Measurements from ENCODE around the gene TNNC1. TPM values are rescaled to one million over a fixed set of nuclear protein-coding genes. Genes with fewer than 3 reads are reported as not detected.

TNNC1 gene
- 12.7 TPM for polyA plus RNA-seq (2013, experiment 1 of 2)
- 15.9 TPM for polyA plus RNA-seq (2013, experiment 2 of 2)

DNA sequence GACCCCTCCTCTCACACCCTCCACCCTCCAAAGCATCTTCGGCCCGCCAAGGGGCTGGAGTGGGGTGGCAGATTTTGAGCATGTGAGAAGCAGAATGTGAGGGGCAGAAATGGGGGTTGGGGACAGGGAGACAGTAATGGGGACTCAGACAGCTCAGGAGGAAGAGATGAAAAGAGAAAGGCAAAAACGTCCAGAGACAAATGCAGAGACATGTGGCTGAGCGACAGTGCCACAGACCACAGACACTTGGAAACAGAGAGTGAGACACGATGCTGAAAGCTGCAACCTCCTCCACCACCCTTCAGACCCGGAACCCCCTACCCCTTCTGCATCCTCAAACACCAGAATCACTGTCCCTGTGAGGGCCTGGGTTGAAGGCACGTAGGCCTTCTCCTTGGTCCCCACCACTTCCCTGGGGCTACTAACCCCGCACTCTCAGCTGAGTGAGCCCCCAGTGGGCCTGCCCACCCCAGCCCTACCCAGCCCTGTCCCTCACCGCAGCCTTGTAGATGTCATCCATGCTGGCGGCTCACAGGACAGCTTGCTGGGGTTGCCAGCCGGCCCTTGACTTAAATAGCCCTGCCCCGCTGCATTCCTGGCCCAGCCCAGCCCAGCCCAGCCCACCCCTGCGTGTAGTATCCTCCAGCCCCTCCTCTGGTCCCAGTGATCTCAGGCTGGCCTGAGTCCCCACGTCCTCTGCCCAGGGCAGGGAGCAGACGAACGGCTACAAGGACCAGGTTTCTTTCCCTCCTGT, at the start of gene TNNC1:
TSS of gene TNNC1 (minus strand) at position 546 of the 754 bp plus-strand sequence. CDS start at position 520, 26 bp downstream.
- H3K27ac ChIP-seq (ENCODE audit: low read depth, low read length, severe bottlenecking): no peak within 1 kb of the TSS
- no peak within 1 kb of the TSS for H3K4me3 ChIP-seq (ENCODE audit: extremely low read depth, insufficient read depth, low read length, poor library complexity, severe bottlenecking)
- no peaks in the 10 kb centered on the region for H3K9me3 ChIP-seq (ENCODE audit: control insufficient read depth, low read length)
- WGBS, 2 experiments (ENCODE audit: insufficient coverage in 2 of 2): 41 to 51% methylated on average over 10 to 12 of the region's 16 CpGs
- H3K36me3 ChIP-seq (ENCODE audit: control insufficient read depth, insufficient read depth, low read length): peaks cover 22% of the 10 kb centered on the region
- peaks cover 27% of the 10 kb centered on the region for H3K4me1 ChIP-seq (ENCODE audit: control insufficient read depth, insufficient read depth, low read length, poor library complexity, severe bottlenecking)

GRCh38 chr3:52502808-52503350, 49.0 kb upstream of the TNNC1 start:
- Histone ChIP-seq H3K4me1 (ENCODE audit: control insufficient read depth, insufficient read depth, low read length, poor library complexity, severe bottlenecking) (no peaks in the 10 kb centered on the region), H3K36me3 (ENCODE audit: control insufficient read depth, insufficient read depth, low read length) (no peaks in the 10 kb centered on the region), H3K9me3 (ENCODE audit: control insufficient read depth, low read length) (no peaks in the 10 kb centered on the region), H3K27ac (ENCODE audit: low read depth, low read length, severe bottlenecking) (no peak overlapping the region), H3K4me3 (ENCODE audit: extremely low read depth, insufficient read depth, low read length, poor library complexity, severe bottlenecking) (no peak overlapping the region)
- 91 to 95% methylated on average over 10 to 11 of the region's 11 CpGs for WGBS, 2 experiments (ENCODE audit: insufficient coverage in 2 of 2)

DNA sequence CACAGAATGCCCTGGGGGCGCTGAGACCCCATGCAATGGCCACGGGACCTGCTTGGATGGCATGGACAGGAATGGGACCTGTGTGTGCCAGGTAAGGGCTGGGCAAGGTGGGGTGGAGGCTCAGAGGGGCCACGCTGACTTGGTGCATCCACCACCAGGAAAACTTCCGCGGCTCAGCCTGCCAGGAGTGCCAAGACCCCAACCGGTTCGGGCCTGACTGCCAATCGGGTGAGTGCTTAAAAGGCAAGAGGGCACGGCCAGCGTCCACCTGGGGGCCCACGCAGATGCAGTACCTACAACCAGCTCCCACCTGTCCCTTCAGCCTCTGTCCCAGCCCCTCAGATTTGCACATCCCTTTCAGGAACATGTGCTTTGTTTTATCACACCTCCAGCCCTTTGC, 48.2 kb upstream of the TNNC1 start:
- Histone ChIP-seq H3K4me1 (ENCODE audit: control insufficient read depth, insufficient read depth, low read length, poor library complexity, severe bottlenecking) (no peaks in the 10 kb centered on the region), H3K9me3 (ENCODE audit: control insufficient read depth, low read length) (no peaks in the 10 kb centered on the region)
- WGBS, 2 experiments (ENCODE audit: insufficient coverage in 2 of 2): 87 to 89% methylated on average over 10 to 11 of the region's 11 CpGs

DNA sequence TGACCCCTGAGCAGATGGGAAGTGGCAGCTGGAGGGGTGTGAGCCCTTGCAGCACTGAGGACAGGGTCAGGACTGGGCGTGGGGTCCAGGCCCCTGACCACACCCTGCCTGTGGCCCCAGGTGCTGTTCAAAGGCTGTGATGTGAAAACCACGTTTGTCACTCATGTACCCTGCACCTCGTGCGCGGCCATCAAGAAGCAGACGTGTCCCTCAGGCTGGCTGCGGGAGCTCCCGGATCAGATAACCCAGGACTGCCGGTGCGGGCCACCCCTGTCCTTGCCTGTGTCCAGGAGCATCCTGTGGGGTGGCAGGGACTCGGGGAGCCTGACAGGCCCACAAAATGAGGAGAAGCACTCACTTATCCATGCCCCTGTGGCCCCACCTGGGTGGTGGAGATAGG, 47.2 kb upstream of the TNNC1 start:
- Histone ChIP-seq H3K36me3 (ENCODE audit: control insufficient read depth, insufficient read depth, low read length) (no peaks in the 10 kb centered on the region), H3K9me3 (ENCODE audit: control insufficient read depth, low read length) (no peaks in the 10 kb centered on the region), H3K27ac (ENCODE audit: low read depth, low read length, severe bottlenecking) (no peak overlapping the region), H3K4me1 (ENCODE audit: control insufficient read depth, insufficient read depth, low read length, poor library complexity, severe bottlenecking) (no peaks in the 10 kb centered on the region), H3K4me3 (ENCODE audit: extremely low read depth, insufficient read depth, low read length, poor library complexity, severe bottlenecking) (no peak overlapping the region)
- 93 to 98% methylated on average over 8 to 11 of the region's 11 CpGs for WGBS, 2 experiments (ENCODE audit: insufficient coverage in 2 of 2)

More for the DNA sequence above, 48.2 kb upstream of the TNNC1 start:
- no peak overlapping the region for H3K4me3 ChIP-seq (ENCODE audit: extremely low read depth, insufficient read depth, low read length, poor library complexity, severe bottlenecking)
- H3K36me3 ChIP-seq (ENCODE audit: control insufficient read depth, insufficient read depth, low read length): no peaks in the 10 kb centered on the region
- no peak overlapping the region for H3K27ac ChIP-seq (ENCODE audit: low read depth, low read length, severe bottlenecking)

GRCh38 chr3:52498137-52499054, 44.6 kb upstream of the TNNC1 start:
- WGBS, 2 experiments (ENCODE audit: insufficient coverage in 2 of 2): 90 to 93% methylated on average over 20 to 22 of the region's 24 CpGs

DNA sequence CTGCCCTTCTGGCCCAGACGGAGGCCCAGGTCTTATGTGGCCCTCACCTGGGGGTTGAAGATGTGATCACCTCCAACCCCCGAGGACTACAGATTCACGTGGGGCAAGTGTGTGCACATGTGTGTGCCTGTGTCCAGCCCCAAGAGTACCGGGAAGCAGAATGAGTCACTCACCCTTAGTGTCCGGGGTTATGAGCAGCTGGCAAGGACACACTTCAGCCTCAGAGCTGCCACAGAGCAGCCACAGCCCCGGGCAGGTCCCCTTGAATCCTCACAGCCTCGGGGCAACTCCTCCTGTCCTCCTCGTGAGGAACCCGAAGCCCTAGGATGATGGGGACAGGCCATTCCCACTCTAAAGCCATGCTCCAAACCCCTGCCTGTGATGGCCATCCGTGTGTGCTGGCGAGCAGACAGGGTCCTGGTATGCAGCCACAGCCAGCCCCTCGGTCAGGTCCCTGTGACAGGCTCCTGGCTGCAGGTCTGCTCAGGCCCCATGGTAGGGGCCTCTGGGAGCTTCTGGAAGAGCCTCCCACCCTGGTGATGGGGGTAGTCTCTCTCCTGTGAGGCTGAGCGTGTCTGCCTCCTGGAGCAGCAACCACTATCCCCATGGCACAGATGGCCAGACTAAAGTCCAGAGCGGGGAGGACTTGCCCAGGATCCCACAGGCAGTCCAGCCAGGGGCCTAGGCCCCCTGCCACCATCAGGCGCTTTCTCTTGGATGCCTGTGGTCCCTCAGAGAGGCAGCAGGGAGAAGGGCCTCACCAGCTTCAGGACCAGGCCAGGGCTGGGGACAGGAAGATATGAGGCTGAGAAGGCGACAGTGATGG, 42.1 kb upstream of the TNNC1 start:
- Histone ChIP-seq H3K4me3 (ENCODE audit: extremely low read depth, insufficient read depth, low read length, poor library complexity, severe bottlenecking) (no peak overlapping the region), H3K36me3 (ENCODE audit: control insufficient read depth, insufficient read depth, low read length) (peaks cover 26% of the 10 kb centered on the region), H3K9me3 (ENCODE audit: control insufficient read depth, low read length) (no peaks in the 10 kb centered on the region), H3K27ac (ENCODE audit: low read depth, low read length, severe bottlenecking) (no peak overlapping the region), H3K4me1 (ENCODE audit: control insufficient read depth, insufficient read depth, low read length, poor library complexity, severe bottlenecking) (peaks cover 9% of the 10 kb centered on the region)
- 90 to 92% methylated on average over 13 to 15 of the region's 16 CpGs for WGBS, 2 experiments (ENCODE audit: insufficient coverage in 2 of 2)

More at GRCh38 chr3:52498137-52499054, 44.6 kb upstream of the TNNC1 start:
- peaks cover 4% of the 10 kb centered on the region for H3K4me1 ChIP-seq (ENCODE audit: control insufficient read depth, insufficient read depth, low read length, poor library complexity, severe bottlenecking)
- no peak overlapping the region for H3K4me3 ChIP-seq (ENCODE audit: extremely low read depth, insufficient read depth, low read length, poor library complexity, severe bottlenecking)
- no peak overlapping the region for H3K27ac ChIP-seq (ENCODE audit: low read depth, low read length, severe bottlenecking)
- no peaks in the 10 kb centered on the region for H3K9me3 ChIP-seq (ENCODE audit: control insufficient read depth, low read length)
- H3K36me3 ChIP-seq (ENCODE audit: control insufficient read depth, insufficient read depth, low read length): peaks cover 3% of the 10 kb centered on the region

GRCh38 chr3:52494886-52495495, 41.1 kb upstream of the TNNC1 start, which contains the start of gene STAB1:
Gene STAB1, plus strand, starts transcription at chr3:52495338. Its CDS starts 76 bp downstream, at chr3:52495414.
- peaks cover 33% of the 10 kb centered on the region for H3K36me3 ChIP-seq (ENCODE audit: control insufficient read depth, insufficient read depth, low read length)
- H3K4me1 ChIP-seq (ENCODE audit: control insufficient read depth, insufficient read depth, low read length, poor library complexity, severe bottlenecking): peaks cover 18% of the 10 kb centered on the region
- no peak within 1 kb of the TSS for H3K4me3 ChIP-seq (ENCODE audit: extremely low read depth, insufficient read depth, low read length, poor library complexity, severe bottlenecking)
- no peaks in the 10 kb centered on the region for H3K9me3 ChIP-seq (ENCODE audit: control insufficient read depth, low read length)
- H3K27ac ChIP-seq (ENCODE audit: low read depth, low read length, severe bottlenecking): peak within 1 kb of the TSS; percentile 29
- 81 to 84% methylated on average over 19 to 22 of the region's 25 CpGs for WGBS, 2 experiments (ENCODE audit: insufficient coverage in 2 of 2)

- peaks cover 38% of the 10 kb centered on the region for H3K36me3 ChIP-seq (ENCODE audit: control insufficient read depth, insufficient read depth, low read length)
- H3K27ac ChIP-seq (ENCODE audit: low read depth, low read length, severe bottlenecking): no peak overlapping the region
- 88 to 91% methylated on average over 6 to 7 of the region's 7 CpGs for WGBS, 2 experiments (ENCODE audit: insufficient coverage in 2 of 2)
- no peaks in the 10 kb centered on the region for H3K9me3 ChIP-seq (ENCODE audit: control insufficient read depth, low read length)
- H3K4me3 ChIP-seq (ENCODE audit: extremely low read depth, insufficient read depth, low read length, poor library complexity, severe bottlenecking): no peak overlapping the region
- peaks cover 22% of the 10 kb centered on the region for H3K4me1 ChIP-seq (ENCODE audit: control insufficient read depth, insufficient read depth, low read length, poor library complexity, severe bottlenecking)
Observed at GRCh38 chr3:52494445-52494844, 40.6 kb upstream of the TNNC1 start.

GRCh38 chr3:52493232-52494017, 39.6 kb upstream of the TNNC1 start:
- peaks cover 49% of the 10 kb centered on the region for H3K36me3 ChIP-seq (ENCODE audit: control insufficient read depth, insufficient read depth, low read length)
- no peak overlapping the region for H3K27ac ChIP-seq (ENCODE audit: low read depth, low read length, severe bottlenecking)
- peaks cover 22% of the 10 kb centered on the region for H3K4me1 ChIP-seq (ENCODE audit: control insufficient read depth, insufficient read depth, low read length, poor library complexity, severe bottlenecking)
- no peak overlapping the region for H3K4me3 ChIP-seq (ENCODE audit: extremely low read depth, insufficient read depth, low read length, poor library complexity, severe bottlenecking)
- WGBS, 2 experiments (ENCODE audit: insufficient coverage in 2 of 2): 90 to 94% methylated on average over 4 to 5 of the region's 7 CpGs
- no peaks in the 10 kb centered on the region for H3K9me3 ChIP-seq (ENCODE audit: control insufficient read depth, low read length)

Data from mesodermal cell (in vitro differentiated cells).